A549 (cell line): ENCODE results near the gene COBLL1. TPM values are rescaled to one million over a fixed set of nuclear protein-coding genes. Genes with fewer than 3 reads are reported as not detected.

Source experiments
- ATAC-seq, 2 experiments: fragments of 200-7000 bp in 1 of 2; fragments of >200 bp in 1 of 2; cut with Nextera tagmentation in 1 of 2; cut with Tn5 transposase in 1 of 2; 3 replicates each; pipeline versions ENCODE4 v1.8.0 to v1.9.1; 2018 to 2020; ENCODE audit warnings: mild to moderate bottlenecking in 1 of 2, moderate library complexity in 1 of 2
- CTCF ChIA-PET: fragments of 300-600 bp; sonication (Branson Sonifier 250); formaldehyde crosslinking; extraction: SDS; loops from one replicate; lab custom pipeline; 2021; ENCODE audit warnings: antibody characterized with exemption, inconsistent platforms; lab: Yijun Ruan, JAX
- POLR2A ChIA-PET: fragments of 350-600 bp; formaldehyde crosslinking; extraction: SDS; loops from one replicate; lab custom pipeline; 2021; ENCODE audit warnings: antibody characterized with exemption, inconsistent platforms; lab: Yijun Ruan, JAX
- DNase-seq, 2 experiments: peaks; one replicate each; pipeline versions ENCODE4 v3.0.0 to v3.0.0-alpha.2; 2011 to 2016; ENCODE audit warnings: low read depth in 1 of 2, low spot score in 1 of 2
- FAIRE-seq: peaks from 2 replicates; lab custom pipeline; 2011; peaks lifted over from hg19 to GRCh38; lab: Jason Lieb, UNC
- H3K27ac ChIP-seq, 2 experiments: fragments of >200 bp; sonication (Bioruptor Twin); formaldehyde crosslinking; 3 replicates each; pipeline ENCODE4 v1.5.1; 2016 to 2017
- H3K4me1 ChIP-seq: fragments of >200 bp; sonication (Bioruptor Twin); formaldehyde crosslinking; 3 replicates; pipeline ENCODE4 v1.6.1; 2016
- H3K4me2 ChIP-seq: fragments of >200 bp; sonication (Bioruptor Twin); formaldehyde crosslinking; 3 replicates; pipeline ENCODE4 v1.6.1; 2016
- H3K4me3 ChIP-seq: fragments of >200 bp; sonication (Bioruptor Twin); formaldehyde crosslinking; 3 replicates; pipeline ENCODE4 v1.5.1; 2016
- H3K9me3 ChIP-seq: fragments of >200 bp; sonication (Bioruptor Twin); formaldehyde crosslinking; 3 replicates; pipeline ENCODE4 v1.6.1; 2016
- BCL3 ChIP-seq: fragments of >200 bp; sonication (Bioruptor Twin); formaldehyde crosslinking; IDR thresholded peaks from 3 replicates; pipeline ENCODE4 v1.6.1; 2016
- CBX2 ChIP-seq: fragments of 200-600 bp; sonication (generic); IDR thresholded peaks from 2 replicates; pipeline ENCODE4 v1.6.1; 2016; ENCODE audit warnings: low read depth, mild to moderate bottlenecking, borderline replicate concordance
- CHD4 ChIP-seq: fragments of 200-600 bp; sonication (generic); IDR thresholded peaks from 2 replicates; pipeline ENCODE4 v1.6.1; 2016; ENCODE audit warnings: antibody characterized with exemption, mild to moderate bottlenecking, borderline replicate concordance
- EHF ChIP-seq: fragments of 250-450 bp; sonication (Bioruptor Pico); IDR thresholded peaks from 2 replicates; pipeline ENCODE4 v1.5.0; 2020; ENCODE audit warnings: mild to moderate bottlenecking
- ELK1 ChIP-seq: fragments of 150-350 bp; IDR thresholded peaks from 2 replicates; pipeline ENCODE4 v1.6.1; 2014; ENCODE audit warnings: low read depth, mild to moderate bottlenecking, low read length
- FOSL2 ChIP-seq, 2 experiments: fragments of 450-650 bp in 1 of 2; fragments of >200 bp in 1 of 2; sonication (Bioruptor Twin) in 1 of 2; formaldehyde crosslinking; IDR thresholded peaks; 2 replicates each; pipeline versions ENCODE4 v1.5.0 to v1.6.1; 2016 to 2020; ENCODE audit warnings: mild to moderate bottlenecking in 1 of 2, moderate library complexity in 1 of 2
- FOXS1 ChIP-seq: fragments of 250-450 bp; sonication (Bioruptor Pico); IDR thresholded peaks from 2 replicates; pipeline ENCODE4 v1.5.0; 2020; ENCODE audit warnings: mild to moderate bottlenecking, moderate library complexity
- HMGXB4 ChIP-seq: fragments of 250-450 bp; sonication (Bioruptor Pico); IDR thresholded peaks from 2 replicates; pipeline ENCODE4 v1.5.0; 2021; ENCODE audit warnings: mild to moderate bottlenecking, moderate library complexity, borderline replicate concordance
- HOXA7 ChIP-seq: fragments of 250-450 bp; sonication (Bioruptor Pico); IDR thresholded peaks from 2 replicates; pipeline ENCODE4 v1.5.0; 2020; ENCODE audit warnings: mild to moderate bottlenecking, moderate library complexity
- JUNB ChIP-seq: fragments of >200 bp; sonication (Bioruptor Twin); formaldehyde crosslinking; IDR thresholded peaks from 2 replicates; pipeline ENCODE4 v1.6.1; 2016
- MAZ ChIP-seq: fragments of 150-350 bp; IDR thresholded peaks from 2 replicates; pipeline ENCODE4 v1.6.1; 2014; ENCODE audit warnings: antibody characterized with exemption, low read depth, low read length, borderline replicate concordance
- MYC ChIP-seq: IDR thresholded peaks from 2 replicates; pipeline ENCODE4 v1.6.1; 2012; ENCODE audit warnings: mild to moderate bottlenecking, inconsistent platforms, low read length, improper control_type of control experiment, borderline replicate concordance
- NFE2L2 ChIP-seq: fragments of 150-350 bp; conservative IDR thresholded peaks from 2 replicates; pipeline ENCODE4 v1.6.1; 2014; ENCODE audit warnings: low read length
- NPAS2 ChIP-seq: fragments of 250-450 bp; sonication (Bioruptor Pico); IDR thresholded peaks from 2 replicates; pipeline ENCODE4 v1.8.0; 2022; ENCODE audit warnings: mild to moderate bottlenecking, moderate library complexity, borderline replicate concordance
- NR3C1 ChIP-seq: fragments of >200 bp; sonication (Bioruptor Twin); formaldehyde crosslinking; IDR thresholded peaks from 3 replicates; pipeline ENCODE4 v1.6.1; 2017
- POLR2AphosphoS2 ChIP-seq: conservative IDR thresholded peaks from 2 replicates; pipeline ENCODE4 v1.6.1; 2012; ENCODE audit warnings: low read length, improper control_type of control experiment, inconsistent platforms
- RAD21 ChIP-seq, 2 experiments: fragments of >200 bp in 1 of 2; sonication (Bioruptor Twin) in 1 of 2; formaldehyde crosslinking in 1 of 2; IDR thresholded peaks in 1 of 2; conservative IDR thresholded peaks in 1 of 2; 2 replicates in 1 of 2; 3 replicates in 1 of 2; pipeline ENCODE4 v1.6.1; 2012 to 2018; ENCODE audit warnings: inconsistent platforms in 1 of 2
- RARB ChIP-seq: fragments of 250-450 bp; sonication (Bioruptor Pico); IDR thresholded peaks from 2 replicates; pipeline ENCODE4 v1.8.0; 2021; ENCODE audit warnings: mild to moderate bottlenecking, moderate library complexity
- TP53 ChIP-seq: fragments of 250-450 bp; sonication (Bioruptor Pico); IDR thresholded peaks from 2 replicates; pipeline ENCODE4 v1.5.0; 2021; ENCODE audit warnings: mild to moderate bottlenecking, moderate library complexity
- USF2 ChIP-seq: fragments of 450-650 bp; IDR thresholded peaks from 2 replicates; pipeline ENCODE4 v1.6.1; 2014; ENCODE audit warnings: antibody characterized with exemption
- ZSCAN20 ChIP-seq: fragments of 250-450 bp; sonication (Bioruptor Pico); IDR thresholded peaks from 2 replicates; pipeline ENCODE4 v1.8.0; 2022; ENCODE audit warnings: mild to moderate bottlenecking, moderate library complexity
- WGBS: methylation state at CpG from one replicate; pipeline ENCODE4 v1.1.6; 2017; ENCODE audit errors: missing lambda C conversion rate; 5-methylcytosine and 5-hydroxymethylcytosine counted together
- polyA plus RNA-seq, 4 experiments: library from polyadenylated mRNA; depleted of rRNA in 3 of 4; stranded (reverse); fragments of >200 nt; fragmentation: RNase III in 1 of 4; extraction: RNeasy Plus Mini Kit Qiagen cat#74134 plus additional on column Dnase treatment in 1 of 4; gene quantifications; 2 replicates in 3 of 4; 3 replicates in 1 of 4; pipeline ENCODE4 v1.2.3, GENCODE V29; 2011 to 2017
- TF ChIP-seq, protein P1 (sequence below): fragments of >200 bp; sonication (Bioruptor Twin); formaldehyde crosslinking; IDR thresholded peaks from 2 replicates; pipeline ENCODE4 v1.6.1; 2016

The COBLL1 gene
- polyA plus RNA-seq, 2 of the 4 experiments (the other 2 are of a cell fraction): 2.6 to 5.3 TPM

- DNase-seq (no peak), ATAC-seq (no peak), FAIRE-seq (no peak)
- Histone ChIP-seq H3K4me3 (no peak overlapping the region), H3K9me3 (no peaks in the 10 kb centered on the region), H3K4me1 (no peaks in the 10 kb centered on the region), H3K27ac (no peak overlapping the region), H3K4me2 (no peak overlapping the region)
- TF ChIP-seq JUNB: no peak
- TF ChIP-seq NR3C1: no peak
- no peak for TF ChIP-seq POLR2AphosphoS2
- no peak for TF ChIP-seq TP53 (CRISPR knock-in tag)
- TF ChIP-seq CHD4: no peak
- TF ChIP-seq HMGXB4 (CRISPR knock-in tag): no peak
- TF ChIP-seq CBX2: no peak
- TF ChIP-seq FOSL2 (IDR thresholded peaks at IDR 0.05): no peak
- no peak for TF ChIP-seq FOSL2 (CRISPR knock-in tag; IDR thresholded peaks at IDR 0.05)
- no peak for TF ChIP-seq HOXA7
- TF ChIP-seq RARB (CRISPR knock-in tag): no peak
- no peak for TF ChIP-seq NFE2L2
- TF ChIP-seq BCL3: no peak
- TF ChIP-seq, protein P1, sequence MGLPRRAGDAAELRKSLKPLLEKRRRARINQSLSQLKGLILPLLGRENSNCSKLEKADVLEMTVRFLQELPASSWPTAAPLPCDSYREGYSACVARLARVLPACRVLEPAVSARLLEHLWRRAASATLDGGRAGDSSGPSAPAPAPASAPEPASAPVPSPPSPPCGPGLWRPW: no peak
- TF ChIP-seq USF2: no peak
- no peak for TF ChIP-seq FOXS1 (CRISPR knock-in tag)
- no peak for TF ChIP-seq MYC
- TF ChIP-seq ZSCAN20 (CRISPR knock-in tag): no peak
- TF ChIP-seq EHF: no peak
- TF ChIP-seq RAD21 (conservative IDR thresholded peaks at IDR 0.05 in 1 of 2, IDR thresholded peaks at IDR 0.05 in 1 of 2): no peak
- TF ChIP-seq NPAS2: no peak
- ChIA-PET CTCF (interaction anchor here (1.1 to 1.7 kb wide), 2 partner anchors 16 to 25 kb away, joined by 3 to 5 read pairs; partner anchors contain the start of gene COBLL1), POLR2A (no interaction called here)
Observed at GRCh38 chr2:164816900-164817299, 24.7 kb downstream of the COBLL1 start.

GRCh38 chr2:164816046-164816445, 25.6 kb downstream of the COBLL1 start:
- ATAC-seq: no peak
- WGBS: 64% methylated on average over 2 of the region's 2 CpGs
- POLR2A ChIA-PET: no interaction called here
- FAIRE-seq: no peak
- Histone ChIP-seq H3K4me3 (no peak overlapping the region), H3K9me3 (no peaks in the 10 kb centered on the region), H3K27ac (no peak overlapping the region), H3K4me1 (no peaks in the 10 kb centered on the region; the same call in 2 of the 3 replicates), H3K4me2 (no peak overlapping the region)
- no peak for DNase-seq
- TF ChIP-seq ELK1 (no peak), MAZ (no peak)
- CTCF ChIA-PET: interaction anchor here (1.1 to 1.7 kb wide), 2 partner anchors 15 to 26 kb away, joined by 3 to 5 read pairs; partner anchors contain the start of gene COBLL1
